Cardiac septum (tissue), 1 donor: ENCODE data around the gene TPSG1. TPM values are rescaled to one million over a fixed set of nuclear protein-coding genes. Genes with fewer than 3 reads are reported as not detected.

ENCODE experiments used
- total RNA-seq: library from RNA; stranded (reverse); fragmentation: NEBNext Ultra II Directional; extraction: Animal tissue kit (Norgen Biotek cat#: 25700); gene quantifications from one replicate; pipeline ENCODE4 v1.2.1, GENCODE V29; 2021
- donor health status: DM: no; HTN: no; CAD: no.

Gene TPSG1
- total RNA-seq, 1 donor from 2014 or later = not detected

Other genes starting within 250 kb of the TPSG1 start
- 1.8 TPM for gene SOX8, start 243.5 kb downstream of the TPSG1 start, total RNA-seq
- gene SSTR5, start 152.5 kb downstream of the TPSG1 start, total RNA-seq = 0.57 TPM
- gene C1QTNF8, start 129.0 kb downstream of the TPSG1 start, total RNA-seq = not detected
- 4.7 TPM for gene CACNA1H, start 72.2 kb downstream of the TPSG1 start, total RNA-seq
- 5.5 TPM for gene TPSB2, start 4.9 kb upstream of the TPSG1 start, total RNA-seq
- gene TPSAB1, start 15.4 kb upstream of the TPSG1 start, total RNA-seq = 4.1 TPM
- gene TPSD1, start 30.8 kb upstream of the TPSG1 start, total RNA-seq = not detected
- 86.6 TPM for gene UBE2I, start 84.4 kb upstream of the TPSG1 start, total RNA-seq
- gene BAIAP3, start 108.4 kb upstream of the TPSG1 start, total RNA-seq = 3.8 TPM
- 55.0 TPM for gene TSR3, start 126.6 kb upstream of the TPSG1 start, total RNA-seq
- 32.3 TPM for gene GNPTG, start 126.7 kb upstream of the TPSG1 start, total RNA-seq
- 7.4 TPM for gene UNKL, start 189.4 kb upstream of the TPSG1 start, total RNA-seq
- gene UQCC4, start 195.5 kb upstream of the TPSG1 start, total RNA-seq = 11.6 TPM
- not detected for gene PERCC1, start 205.8 kb upstream of the TPSG1 start, total RNA-seq
- 0.94 TPM for gene CCDC154, start 219.3 kb upstream of the TPSG1 start, total RNA-seq
- gene CLCN7, start 249.8 kb upstream of the TPSG1 start, total RNA-seq = 39.8 TPM